Measurements from ENCODE around the gene CACNB4.
"Not testable (repeated sequence)": the region's sequence is repeated elsewhere in the genome, so short reads cannot be mapped to it uniquely, and the experiment has no call there.

Gene CACNB4

GRCh38 chr2:151891566-151892194 is 207.2 kb downstream of the CACNB4 start:
- no peak for DNase-seq

DNA sequence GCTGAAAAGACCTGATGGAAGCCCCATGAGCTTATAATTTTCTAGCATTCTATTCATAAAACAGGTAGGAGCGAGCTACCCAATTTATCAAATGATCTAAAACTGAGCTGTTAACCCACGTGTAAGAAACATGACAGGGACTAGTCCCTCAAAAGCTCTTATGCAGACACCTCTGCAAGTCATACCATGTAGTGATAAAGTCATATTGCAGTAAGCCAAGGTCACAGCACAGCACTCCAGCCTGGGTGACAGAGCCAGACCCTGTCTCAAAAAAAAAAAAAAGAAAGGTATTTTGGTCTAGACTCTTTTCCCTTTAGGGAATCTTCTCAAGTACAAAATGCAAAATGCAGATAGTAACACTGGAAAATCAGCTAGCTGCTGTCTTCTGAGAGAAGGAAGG is 211.7 kb downstream of the CACNB4 start:
- DNase-seq, result no peak

GRCh38 chr2:151886241-151886640 is 212.6 kb downstream of the CACNB4 start:
- DNase-seq, result no peak

- DNase-seq, result no peak
Measured at GRCh38 chr2:151882786-151883445, 215.9 kb downstream of the CACNB4 start.

DNA sequence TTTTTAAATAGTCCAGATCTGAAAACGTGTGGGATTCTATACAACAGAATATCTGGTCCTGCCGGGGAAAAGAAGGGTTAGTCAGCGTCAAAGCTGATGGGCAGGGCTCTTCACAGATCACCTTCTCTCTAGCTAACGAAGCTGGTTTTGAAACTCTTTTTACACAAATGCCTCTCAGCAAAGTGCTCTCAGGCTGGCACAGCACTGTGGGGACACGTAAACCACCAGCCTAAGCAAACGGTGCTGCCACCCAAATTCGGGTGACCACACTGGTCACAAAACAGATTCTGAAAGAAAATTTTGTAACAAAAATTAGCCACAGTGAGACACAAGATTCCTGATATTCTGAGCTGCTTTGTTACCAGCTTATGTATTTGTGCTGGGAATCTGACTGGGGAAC is 217.5 kb downstream of the CACNB4 start:
- DNase-seq, result no peak

DNA sequence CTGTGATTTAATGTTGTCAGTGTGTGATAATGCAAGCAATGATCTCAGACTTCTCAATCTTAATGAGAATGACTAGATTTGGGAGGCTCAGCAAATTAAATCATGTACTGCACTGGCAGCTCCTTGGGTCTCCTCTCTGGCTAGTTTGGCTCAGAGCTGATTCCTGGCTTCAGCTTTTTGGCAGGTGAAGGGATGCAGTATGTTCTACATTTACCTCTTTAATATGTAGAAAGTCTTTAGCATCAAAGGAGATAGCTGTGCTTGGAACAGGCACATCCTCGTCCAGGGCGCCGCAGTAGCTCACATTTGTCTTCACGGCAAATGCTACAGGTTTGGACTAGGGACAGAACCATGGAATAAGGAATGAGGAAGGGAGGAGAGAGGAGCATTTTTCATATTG is 218.3 kb downstream of the CACNB4 start:
- DNase-seq, result no peak

DNA sequence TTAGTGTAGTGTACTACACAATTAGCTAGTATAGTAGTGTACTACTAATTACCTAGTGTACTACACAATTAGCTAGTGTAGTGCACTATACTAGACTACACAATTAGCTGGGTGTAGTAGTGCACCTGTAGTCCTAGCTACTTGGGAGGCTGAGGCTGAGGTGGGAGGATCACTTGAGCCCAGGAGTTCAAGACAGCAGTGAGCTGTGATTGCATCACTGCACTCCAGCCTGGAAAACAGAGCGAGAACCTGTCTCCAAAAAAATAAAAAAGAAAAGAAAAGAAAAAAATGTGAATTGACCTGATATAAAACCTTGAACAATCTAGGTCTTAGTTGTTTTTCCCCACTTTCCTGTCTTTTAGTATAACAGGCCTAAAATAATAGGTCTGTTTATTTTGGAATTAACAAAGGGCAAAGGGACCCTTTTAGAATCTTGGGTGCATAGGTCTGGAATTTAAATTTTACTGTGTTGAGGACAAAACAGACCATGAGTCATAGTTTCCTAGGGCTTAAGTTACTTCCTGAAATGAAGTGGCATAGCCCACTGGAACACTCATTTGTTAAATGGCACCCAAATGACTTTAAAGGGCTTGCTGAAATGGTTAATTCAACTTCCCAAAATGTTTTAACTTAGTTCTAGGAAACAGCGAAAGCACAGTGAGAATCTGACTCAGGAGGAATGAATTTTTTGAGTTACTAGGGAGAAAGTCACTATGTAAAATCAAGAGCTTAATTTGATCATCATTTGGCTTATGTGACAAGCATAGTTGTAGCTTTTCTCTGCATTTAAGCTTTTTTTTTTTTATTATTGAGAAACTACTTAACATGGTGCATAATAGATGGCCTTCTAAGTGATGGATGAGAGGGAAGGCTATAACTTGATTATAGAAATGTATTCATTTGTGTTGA is 219.9 kb downstream of the CACNB4 start:
- DNase-seq, result no peak

DNA sequence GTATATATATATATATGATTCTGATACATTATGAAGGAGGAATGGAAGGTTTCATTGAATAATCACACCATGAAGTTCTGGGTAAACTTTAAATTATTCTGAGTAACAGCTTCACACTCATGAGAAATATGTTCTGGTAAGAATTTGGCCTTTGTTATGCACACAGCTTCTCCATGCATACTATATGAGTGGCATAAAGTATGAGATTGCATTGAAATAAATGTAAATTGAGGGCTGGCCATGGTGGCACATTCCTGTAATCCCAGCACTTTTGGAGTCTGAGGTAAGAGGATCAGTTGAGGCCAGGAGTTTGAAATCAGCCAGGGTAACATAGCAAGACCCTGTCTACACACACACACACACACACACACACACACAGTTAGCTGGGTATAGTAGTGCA is 220.6 kb downstream of the CACNB4 start:
- DNase-seq, result no peak

GRCh38 chr2:151875631-151876030 is 223.2 kb downstream of the CACNB4 start:
- not testable (repeated sequence) for DNase-seq

DNA sequence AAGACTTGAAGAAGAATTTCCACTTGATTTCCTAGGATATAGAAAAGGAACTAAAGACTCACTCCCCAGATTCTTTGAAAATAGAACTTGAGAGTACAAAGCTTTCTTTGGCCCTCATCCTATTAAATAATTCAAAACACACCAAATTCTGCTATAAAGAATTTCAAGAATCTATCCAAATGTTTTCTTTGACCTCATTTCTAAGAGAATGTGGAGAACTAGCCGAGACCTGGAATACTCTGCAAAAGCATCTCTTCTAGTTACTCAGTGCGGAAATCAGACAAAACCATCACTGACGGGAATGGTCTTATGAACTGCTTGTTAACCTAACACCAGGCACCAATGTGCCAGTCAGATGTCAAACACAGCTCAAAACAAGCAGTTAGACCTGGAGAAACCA is 226.4 kb downstream of the CACNB4 start:
- DNase-seq, result no peak

- no peak for DNase-seq
Measured at GRCh38 chr2:151869291-151869690, 229.6 kb downstream of the CACNB4 start.

GRCh38 chr2:151862700-151863099 is 236.1 kb downstream of the CACNB4 start:
- no peak for DNase-seq

DNA sequence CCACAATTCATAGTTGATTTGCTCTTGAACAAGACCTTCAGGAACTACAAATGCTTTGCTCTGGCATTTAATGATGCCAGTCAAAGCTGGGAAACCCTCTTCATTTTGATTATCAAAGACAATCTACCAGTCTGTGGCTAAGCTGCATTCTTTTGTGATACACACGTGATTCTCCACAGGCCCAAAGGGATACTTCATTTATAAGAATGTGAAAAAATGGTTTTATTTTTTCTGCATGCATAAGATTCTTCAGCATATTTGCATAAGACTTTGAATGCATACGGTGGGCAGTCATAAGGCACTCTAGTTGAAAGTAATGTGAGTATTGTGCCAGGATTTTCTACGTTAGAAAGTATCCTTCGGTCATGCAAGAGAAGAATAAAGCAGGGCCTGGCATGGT is 237.7 kb downstream of the CACNB4 start:
- DNase-seq, result no peak

- no peak for DNase-seq
Measured at GRCh38 chr2:151860613-151861146, 238.2 kb downstream of the CACNB4 start.

DNA sequence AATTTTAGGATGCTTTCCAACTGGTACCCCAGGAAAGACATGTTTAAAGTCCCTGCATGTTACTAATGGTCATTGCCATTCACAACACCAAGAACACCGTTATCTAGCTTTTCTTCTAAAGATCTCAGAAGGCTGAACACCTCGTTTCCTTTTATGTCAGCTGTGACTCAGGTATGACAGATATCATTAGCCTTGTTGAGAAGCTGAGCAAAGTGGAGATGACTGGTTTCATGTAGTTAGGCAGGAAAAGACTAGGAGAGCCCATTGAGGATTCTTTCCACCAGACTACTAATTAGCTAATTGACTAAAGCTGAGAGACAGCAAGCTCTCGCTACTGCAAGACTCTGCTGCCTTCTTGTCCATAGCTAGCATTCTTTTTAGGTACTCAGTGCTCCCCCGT is 238.6 kb downstream of the CACNB4 start:
- no peak for DNase-seq

DNA sequence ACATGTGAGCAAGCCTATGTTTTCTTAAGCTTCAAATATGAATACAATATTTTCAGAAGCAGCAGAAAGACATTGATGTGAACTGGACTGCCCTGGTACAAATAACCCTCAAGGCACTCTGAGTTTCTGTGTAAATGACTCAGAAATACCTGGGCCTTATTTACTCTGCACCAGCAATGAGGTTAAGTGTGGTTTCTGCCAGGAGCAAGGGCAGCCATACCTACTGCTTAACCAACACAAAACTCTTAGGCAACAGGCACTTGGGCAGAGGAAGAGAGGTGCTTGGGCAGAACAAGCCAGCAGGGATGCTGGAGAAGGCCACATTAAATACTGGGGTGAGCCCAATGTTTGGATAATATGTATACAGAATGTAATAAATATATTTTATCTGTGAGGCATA is 241.2 kb downstream of the CACNB4 start:
- no peak for DNase-seq

DNA sequence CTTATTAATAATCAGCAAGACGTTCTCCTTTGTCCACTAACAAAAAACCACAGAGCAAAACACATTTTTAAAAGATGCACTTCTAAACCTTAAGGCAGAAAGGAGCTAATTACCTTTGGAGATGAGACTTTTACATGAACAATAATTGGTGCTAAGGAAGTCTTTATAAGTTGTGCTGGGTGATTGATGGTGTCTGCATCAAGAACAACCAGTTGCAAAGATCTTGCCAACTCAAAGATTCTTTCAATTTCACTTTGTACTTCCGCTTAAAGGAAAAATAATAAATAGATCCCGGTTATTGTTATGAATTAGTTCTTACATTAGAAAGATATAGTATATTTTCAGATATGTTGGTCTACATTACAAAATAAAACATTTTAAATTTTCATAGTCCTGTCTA is 243.7 kb downstream of the CACNB4 start:
- no peak for DNase-seq

DNA sequence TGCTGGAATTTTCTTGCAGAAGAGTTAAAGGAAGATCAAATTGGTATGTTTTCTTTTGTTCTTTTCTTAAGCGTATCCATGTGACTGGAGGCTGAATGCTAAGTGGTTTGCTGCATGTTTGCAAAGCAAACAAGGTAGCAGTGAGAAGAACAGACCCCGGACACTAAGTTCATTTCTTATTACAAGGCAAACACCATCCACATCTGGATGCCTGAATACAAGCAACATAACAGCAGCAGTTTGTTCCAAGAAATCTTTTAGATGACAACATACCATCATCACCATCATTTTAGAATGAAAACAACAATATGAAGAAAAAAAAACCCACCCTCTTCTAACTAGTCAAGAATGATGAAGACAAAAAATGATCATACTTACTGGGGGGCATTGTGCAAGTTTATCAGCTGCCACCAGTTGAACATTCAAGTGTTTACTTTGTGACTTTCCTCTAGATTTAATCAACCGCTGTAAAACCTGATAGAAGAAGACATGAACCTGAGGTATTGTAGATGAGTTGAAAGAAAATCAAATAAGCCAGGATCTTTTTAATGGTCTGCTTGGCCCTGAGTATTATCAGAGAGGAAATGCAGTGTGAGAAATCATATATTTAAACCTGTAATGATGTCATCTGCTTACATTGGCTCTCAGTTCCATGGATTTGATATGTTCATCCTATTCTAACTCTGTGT is 245.6 kb downstream of the CACNB4 start:
- no peak for DNase-seq

GRCh38 chr2:151852260-151853069 is 246.4 kb downstream of the CACNB4 start:
- no peak for DNase-seq

GRCh38 chr2:151851761-151852160 is 247.1 kb downstream of the CACNB4 start:
- no peak for DNase-seq

- DNase-seq, result no peak
Measured at GRCh38 chr2:151849413-151850010, 249.3 kb downstream of the CACNB4 start.

DNA sequence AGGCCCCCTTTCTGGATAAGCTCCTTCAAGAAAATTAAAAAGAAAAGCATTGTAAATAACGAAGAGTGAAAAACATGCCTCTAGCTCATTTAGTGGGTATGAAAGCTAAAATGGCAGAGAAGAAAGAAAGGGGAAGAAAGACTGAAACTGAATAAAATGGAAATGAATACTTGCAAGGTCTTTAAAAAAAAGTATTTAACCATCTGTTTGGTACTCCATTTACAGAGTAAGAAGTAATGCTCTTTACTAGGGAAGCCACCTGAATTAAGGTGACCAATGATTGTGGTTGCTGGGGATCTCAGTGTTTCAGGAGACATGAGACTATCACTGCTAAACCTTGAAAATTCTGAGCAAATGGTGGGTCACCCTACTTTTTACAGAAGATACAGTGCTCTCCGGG is 253.0 kb downstream of the CACNB4 start:
- no peak for DNase-seq
